CD4-positive, alpha-beta T cell treated with Interleukin-15 for 1 hour (primary cell): ENCODE data around the gene CBLN4.

ENCODE experiments used
- DNase-seq: peaks from one replicate; pipeline ENCODE4 v3.0.0-alpha.2; 2020

CBLN4 gene

DNA sequence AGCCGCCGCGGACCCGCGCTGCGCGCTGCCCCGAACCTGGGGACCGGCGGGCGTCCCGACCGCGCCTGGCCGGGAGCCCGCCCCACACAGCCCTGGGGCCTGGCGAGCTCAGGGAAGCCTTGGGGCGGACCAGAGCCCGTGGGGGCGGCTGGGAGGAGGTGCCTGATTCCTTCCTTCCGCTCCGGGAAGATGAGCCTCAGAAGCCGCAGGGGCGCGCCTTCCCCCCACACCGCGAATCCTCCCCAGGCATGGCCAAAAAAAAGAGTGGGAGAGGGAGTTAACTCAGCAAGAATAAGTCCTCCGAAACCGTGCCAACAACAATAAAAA lies at the start of gene CBLN4:
Gene CBLN4 (minus strand): TSS at position 131 of the 327 bp plus-strand sequence. CDS start 1,348 bp downstream, outside the sequence.
- no peak for DNase-seq

DNA sequence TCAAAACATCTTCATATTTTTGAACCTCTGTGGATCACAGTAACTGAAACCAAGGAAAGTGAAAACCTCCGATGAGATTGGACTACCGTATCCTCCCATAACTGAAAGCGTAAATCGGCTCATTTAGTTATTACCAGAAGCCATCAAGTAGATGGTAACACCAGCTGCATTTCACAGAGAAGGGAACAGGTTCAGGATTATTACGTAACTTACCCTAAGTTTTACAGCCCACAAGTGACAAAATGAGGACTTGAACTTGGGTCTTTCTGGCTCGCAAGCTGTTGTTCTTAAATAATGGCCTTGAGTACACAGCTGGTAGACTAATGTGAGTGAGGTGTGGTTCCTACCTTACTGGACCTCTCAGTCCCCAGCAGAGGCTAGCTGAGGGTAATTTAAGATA lies 37.9 kb upstream of the CBLN4 start:
- no peak for DNase-seq

DNA sequence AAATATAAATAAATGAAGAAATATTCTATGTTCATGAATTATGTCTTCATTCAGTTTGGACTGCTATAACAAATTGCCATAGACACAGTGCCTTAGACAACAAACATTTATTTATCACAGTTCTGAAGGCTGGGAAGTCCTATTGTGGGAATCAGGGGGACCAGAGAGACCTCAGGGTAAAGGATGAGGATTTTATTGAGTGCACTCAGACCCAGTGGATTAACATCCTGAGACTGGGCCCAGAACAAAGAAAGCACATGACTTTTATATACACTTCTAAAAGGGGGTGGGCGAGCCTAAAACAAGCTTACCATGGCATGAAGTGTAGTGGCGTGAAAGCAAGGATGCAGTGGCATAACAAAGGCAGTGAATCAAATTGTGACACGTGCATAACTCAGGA lies 26.9 kb upstream of the CBLN4 start:
- no peak for DNase-seq

DNA sequence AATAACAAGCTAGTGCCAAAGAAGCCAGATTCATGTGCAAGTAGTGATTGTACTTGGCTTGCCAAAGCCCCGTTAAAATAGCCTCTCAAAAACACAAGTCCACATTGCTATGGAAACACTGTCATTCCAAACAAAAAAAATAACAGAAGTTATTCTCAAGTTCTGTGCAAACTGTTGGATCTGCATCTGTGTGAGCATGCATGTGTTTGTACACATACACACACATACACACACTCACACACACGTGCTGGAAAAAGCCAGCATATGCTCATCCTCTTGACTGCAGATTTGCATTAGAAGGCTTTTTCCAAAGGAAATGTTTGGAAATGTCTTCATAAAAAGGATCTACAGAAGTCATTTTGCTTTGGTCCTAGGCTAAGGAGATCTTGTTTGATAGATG lies 13.4 kb upstream of the CBLN4 start:
- DNase-seq = no peak

DNA sequence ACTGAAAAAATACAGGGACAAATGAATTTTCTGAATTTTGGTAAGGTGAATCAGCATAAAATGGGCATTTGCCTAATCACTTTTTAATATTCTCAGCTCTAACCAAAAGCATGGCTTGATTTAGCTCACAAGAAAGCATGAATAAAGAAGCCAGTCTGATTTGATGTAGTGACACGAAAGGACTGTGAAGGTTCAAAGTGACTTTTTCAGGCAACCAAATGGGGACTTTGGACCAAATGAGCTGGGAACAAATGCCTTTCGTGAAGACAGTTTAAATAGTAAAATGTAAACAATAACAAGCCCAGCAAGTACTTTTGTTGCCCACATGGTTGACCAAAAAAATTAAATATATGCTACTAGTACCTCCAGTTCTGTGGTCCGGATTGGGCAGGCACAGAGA lies 12.9 kb upstream of the CBLN4 start:
- no peak for DNase-seq

DNA sequence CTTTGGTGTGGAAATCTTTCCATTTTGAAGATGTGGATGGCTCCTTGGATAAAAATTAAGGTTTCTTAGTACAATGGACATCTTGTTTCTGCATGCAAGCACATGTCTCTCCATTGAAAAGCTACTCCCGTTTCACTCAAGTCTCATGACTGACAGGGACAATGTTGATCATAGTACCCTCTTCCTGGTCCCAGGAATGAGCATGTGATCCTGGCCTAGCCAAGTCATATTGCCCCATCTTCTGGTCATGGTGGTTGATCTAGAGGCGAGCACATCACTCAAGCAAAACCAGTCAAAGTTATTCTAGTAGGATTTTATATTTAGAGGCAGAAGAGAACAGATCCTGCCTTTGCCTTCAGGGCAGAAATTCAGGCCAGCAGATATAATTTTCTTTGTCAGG lies 12.2 kb upstream of the CBLN4 start:
- no peak for DNase-seq

DNA sequence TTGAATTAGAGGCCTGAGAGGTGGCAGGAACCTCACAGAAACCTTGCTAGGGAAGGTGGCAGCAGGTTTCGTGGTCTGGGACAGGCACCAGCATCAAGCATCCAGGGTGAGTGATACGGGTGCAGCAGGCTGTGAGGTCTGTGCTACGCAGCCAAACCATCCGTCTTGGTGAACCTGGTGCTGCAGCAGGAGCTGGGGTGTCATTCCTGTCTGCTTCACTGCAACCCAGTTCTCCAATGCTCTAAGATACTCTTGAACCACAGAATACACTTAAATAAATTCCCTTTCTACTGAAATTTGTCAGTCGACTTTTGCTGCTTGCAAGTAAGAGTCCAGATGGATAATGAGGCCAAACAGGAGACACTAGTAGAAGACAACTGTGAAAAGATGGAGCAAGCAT lies 9.7 kb upstream of the CBLN4 start:
- DNase-seq = no peak

DNA sequence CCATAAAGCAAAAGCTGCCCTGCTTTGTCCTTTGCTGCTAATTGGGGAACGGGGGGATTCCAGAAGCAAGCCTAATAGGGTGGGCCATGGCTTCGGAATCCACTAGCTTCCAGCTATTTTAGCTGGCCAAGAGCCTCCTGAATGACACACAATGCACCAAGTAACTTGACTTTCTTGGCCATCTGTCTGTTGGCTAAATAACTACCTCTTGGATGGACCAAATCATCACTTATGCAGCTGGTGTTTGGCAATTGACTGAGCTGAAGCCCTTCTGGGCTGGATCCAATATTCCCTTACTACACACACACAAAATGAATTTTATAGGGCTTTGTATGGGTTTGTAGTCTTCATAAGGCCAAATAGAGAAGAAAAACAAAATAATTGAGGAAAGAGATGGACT lies 8.8 kb upstream of the CBLN4 start:
- DNase-seq = no peak

DNA sequence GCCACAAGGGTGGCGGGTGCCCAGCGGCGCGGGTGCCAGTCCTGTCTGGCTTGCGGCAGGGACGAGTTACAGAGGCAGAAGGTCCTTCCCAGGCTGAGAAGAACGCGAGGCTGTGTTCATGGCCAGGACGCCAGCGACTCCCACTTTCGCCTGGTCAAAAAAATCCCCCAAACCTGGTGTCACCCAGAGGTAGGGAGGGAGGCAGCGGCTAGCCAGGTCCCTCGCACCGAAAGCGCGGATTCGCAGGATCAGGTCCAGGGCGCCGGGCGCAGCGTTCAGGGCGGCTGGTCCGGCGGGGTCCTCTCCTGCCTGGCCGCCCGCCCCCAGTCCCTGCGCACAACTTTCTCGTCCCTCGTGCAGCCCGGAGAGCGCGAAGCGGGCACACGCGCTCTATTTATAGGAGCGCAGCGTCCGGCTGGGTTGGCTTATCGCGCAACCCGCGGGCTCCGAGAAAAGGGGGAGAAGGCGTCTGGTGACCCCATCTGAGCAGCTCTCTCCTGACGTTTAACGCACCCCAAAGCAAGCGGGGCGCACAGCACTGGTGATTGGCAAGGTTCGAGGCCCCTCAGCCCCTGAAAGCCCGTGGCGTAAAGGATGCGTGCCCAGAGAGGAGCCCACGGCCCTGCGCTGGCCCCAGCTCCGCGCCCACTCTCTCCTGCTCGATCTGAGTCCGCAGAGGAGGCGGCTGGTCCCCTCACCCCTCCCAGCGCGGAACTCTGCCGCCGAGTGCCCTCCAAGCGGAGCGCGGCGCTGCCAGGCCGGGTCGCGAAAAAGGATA lies 519 bp downstream of the CBLN4 start:
- no peak for DNase-seq

DNA sequence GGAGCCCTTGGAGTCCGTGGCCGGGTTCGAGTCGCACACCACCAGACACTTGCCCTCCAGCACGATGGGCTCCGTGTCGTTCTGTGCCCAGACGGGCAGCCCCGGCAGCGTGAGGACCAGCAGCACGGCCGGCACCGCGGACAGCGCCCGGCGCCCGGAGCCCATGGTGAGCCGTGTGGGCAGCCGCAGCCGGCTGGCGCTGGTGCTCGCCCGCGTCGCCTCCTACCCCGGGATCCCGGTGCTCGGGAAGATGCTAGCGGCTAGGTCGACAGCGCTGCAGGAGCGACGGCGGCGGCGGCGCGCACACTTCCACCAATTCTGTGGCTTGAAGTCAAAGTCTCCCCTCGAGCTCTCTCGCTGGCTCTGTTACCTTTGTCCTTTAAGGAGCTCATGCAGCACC lies 1.3 kb downstream of the CBLN4 start:
- no peak for DNase-seq

DNA sequence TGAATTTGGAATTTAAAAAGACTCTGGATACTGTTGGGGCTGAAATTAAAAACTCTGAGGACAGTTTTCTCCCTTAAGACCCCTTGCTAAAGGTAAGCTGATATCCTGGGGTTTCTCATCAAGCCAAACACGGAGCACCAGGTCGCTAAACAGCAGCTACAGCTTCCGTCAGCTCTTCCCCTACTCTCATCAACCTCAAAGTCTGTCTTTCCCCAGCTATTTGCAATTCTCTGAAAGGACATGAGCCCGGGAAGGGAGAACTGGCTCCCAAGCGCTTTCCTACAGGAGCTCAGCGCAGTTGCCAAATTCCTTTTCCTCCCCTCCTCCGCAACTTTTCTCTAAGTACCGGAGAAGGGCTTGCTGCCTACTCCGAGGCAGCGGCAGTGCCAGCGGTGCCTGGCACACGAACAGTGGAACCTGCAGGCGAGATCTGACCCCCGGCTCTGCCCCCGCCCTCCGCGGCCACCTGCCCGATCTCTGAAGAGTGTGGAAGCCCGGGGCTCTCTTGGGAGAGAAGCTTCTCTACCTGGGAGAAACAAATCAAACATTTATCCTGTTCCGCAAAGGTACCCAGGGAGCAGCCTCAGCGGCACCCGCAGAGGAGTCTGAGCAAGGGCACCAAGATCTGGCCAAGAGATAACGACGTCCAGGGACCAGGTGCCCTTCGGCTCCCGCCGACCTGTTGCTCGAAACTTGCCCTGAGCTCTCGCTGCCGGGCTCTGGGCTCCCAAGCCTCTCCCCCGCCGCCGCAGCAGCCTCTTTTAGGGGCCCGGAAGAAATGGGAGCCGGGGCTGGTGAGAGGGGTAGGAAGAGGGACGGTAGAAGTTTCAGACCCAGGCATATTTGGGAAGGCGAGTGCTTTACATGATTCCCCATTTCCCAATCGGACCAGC lies 2.2 kb downstream of the CBLN4 start:
- DNase-seq = no peak

DNA sequence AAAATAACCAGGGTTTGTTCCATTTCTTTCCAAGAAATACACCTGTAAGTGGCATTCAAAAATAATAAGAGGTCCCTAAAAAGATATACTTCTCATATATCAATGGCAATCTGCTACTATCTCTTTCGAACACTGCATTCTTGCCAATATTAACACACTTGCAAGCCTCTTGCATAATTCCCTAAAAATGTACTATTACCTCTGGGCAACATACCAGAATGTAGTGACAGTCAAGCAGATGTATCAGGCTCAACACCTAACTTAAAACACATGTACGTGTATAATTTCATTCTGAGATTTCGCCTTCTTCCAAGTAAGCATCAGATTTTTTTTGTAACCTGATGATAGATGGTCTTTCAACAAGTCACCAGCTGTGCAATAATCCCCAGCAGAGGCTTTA lies 3.4 kb downstream of the CBLN4 start:
- DNase-seq = no peak

DNA sequence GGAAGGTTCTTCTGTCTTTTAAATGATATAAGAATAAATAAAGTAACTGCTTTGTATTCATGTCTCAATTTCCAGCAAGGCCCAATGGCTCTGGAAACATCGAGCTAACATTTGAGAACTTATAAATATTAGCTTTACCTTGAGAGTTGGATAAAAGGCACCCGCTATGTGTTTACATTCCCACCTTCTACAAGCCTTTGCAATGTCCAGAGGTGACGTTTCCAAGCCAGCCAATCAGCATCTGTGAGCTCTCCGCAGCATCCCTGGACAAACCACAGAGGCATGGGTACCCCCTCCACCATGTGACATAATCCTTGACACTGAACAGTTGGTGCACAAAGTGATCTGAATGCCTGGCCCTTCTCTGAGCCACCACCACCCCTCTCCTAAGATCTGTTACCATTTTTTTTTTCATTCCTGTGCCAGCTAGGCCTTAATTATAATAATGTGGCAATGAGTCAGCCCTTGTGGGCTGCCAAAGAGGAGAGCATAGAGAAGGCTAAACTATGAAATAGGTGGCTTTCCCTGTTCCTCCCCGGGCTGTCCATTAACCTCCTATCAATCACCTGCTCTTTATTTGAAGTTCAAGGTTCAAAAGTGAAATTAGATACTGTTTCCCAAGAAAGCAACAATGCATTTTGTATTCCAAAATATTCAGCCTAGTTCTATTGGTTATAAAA lies 4.1 kb downstream of the CBLN4 start:
- no peak for DNase-seq

DNA sequence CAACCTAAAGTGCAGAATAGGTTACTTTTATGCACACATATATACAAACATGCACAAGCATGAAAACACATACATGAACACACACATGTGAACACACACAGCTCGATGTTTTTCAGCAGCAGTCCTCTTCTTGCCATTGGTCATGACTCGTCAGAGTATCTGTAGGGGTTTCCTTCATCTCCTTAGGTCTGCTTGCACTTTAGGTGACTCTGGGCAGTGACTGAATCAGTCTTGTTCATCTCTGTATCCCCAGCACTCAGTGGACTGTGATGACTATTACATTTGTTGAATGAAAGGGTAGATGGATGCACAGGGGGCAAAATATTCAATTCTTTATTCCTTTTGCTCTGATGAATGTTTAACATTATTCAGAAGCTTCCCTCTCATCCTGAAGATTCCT lies 26.8 kb downstream of the CBLN4 start:
- DNase-seq = no peak

DNA sequence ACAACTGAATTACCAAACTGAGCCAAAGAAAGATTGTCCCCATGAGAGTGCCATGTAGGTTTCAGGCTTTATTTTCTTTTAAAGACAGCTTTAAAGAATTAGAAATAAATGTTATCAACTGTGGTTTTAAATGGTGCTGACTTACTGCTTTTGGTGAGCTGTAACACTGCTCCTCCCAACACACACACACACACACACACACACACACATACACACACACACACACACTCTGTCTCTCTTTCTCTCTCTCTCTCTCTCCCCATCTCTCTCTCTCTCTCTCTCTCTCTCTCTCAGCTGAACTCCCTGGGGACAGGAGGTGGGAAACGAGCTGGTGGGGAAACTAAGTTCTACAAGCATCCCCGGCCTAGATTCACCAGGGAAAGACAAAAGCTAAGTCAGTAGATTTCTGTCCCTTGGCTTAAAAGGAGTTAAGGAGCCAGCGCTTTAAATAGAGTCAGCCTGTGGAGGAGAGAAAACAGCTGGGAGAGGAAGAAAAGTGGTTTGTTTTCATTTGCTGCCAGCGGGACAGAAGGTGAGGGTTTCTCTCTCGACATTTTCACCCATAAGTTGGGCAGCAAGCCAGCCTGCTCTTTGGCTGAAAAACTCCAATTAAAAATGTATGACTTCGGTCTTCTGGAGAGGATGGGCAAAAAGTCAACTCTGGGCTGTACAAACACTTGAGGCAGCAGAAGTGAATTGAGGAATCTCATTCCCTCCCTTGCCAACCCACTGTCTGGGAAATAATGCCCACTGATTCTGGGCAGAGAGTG lies 27.4 kb downstream of the CBLN4 start:
- no peak for DNase-seq

DNA sequence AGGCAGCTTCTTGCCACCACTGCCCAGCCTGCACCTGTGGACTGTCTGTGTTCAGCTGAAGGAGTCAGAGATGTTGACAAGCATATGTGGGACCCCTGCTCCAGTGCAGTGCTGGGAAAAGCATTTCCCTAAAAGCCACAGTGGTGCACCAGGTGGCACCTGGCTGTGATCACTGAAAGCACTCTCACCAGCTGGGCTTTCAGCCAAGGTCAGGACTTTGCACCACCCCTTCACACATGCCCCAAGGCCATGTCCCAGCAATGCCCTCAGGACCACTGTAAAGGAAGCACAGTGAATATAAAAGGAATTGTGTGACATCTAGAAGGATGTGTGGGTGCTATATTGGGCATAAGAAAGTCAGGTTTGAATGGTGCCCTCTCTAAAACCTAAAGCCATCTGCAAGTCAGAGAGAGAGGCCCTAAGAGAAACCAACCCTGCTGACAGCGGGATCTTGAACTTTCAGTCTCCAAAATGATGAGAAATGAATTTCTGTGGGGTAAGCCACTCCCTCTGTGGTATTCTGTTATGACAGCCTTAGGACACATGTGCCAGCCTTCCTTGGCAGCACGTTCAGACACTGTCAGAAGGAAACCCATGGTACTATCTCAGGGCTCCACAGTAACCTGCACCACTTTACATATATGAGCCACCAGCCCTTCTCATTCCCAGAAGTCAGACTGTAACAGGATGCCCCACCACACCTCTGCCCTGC lies 30.7 kb downstream of the CBLN4 start:
- no peak for DNase-seq

DNA sequence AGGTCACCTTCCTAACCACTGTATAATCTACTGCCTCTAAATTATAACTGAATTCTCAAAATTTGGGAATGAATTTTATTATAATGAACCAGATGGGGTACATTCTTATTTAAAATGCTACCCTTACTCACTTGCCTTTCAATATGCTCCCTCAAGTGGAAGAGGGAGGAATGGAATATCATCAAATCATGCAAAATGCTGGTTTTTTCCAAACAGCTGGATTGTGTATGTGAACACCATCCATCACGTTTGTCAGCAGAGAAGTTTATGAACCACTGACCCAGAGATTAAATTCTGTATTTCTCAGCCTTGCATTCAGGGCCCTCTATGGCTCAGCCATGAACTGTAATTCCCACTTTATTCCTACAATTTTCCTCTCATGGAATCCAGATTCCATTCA lies 40.5 kb downstream of the CBLN4 start:
- no peak for DNase-seq

DNA sequence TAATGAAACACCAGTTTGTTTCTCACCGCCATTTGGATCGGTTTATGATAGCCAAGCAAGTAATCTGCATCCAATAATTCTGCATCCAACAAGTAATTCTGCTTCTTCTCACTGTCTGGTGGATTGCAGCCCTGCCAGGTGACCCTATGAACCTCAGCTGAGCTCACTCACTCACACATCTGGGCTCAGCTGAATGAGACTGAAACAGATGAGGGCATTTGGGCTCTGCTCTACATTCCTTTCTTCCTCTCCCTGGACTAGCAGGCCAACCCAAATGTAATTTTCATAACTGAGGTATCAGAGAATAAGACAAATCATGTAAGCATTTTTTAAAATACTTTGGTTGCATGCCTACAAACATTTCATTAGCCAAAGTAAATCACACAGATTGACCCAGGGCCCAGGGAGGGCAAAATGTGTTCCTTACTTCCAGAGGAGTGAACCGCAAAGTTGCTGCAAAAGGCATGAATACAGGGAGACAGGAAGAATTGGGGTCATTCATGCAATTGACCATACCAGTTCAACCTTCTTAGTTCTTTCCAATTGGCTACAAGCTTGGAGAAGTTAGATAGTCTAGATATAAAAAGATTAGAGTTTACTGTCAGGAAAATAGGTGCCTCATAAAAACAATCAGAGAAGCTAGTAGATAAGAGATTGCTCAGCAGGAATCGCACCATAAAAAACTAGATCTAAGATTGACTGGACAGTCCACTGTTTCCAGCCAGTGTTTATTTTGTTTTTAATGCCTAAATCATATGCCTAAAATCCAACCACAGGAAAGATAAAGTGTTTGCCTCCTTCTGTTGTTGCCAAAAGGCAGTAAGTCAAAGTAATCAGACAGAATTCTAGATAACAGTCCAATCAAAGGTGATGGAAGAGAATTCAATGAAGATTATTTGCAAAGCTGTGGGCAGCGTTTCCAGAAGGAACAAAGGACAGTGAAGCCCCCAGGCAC lies 43.7 kb downstream of the CBLN4 start:
- DNase-seq = no peak

DNA sequence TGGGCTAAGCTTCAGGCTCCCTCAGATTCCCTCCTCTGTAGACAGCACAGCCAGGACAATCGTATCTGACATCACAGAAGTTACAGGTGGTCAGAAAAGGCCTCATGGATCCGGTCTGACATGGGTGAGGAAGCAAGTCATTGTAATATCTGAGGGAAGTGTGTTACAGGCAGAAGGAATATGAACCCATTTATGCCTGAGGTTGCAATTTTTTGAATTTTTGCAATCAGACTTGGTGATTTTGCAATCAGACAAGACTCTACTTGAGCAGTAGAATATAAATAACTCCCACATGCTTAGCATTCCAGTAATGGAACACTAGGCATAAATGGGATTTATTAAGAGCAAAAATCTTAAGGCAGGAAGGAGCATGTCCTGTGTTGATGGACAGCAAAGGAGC lies 52.1 kb downstream of the CBLN4 start:
- no peak for DNase-seq

DNA sequence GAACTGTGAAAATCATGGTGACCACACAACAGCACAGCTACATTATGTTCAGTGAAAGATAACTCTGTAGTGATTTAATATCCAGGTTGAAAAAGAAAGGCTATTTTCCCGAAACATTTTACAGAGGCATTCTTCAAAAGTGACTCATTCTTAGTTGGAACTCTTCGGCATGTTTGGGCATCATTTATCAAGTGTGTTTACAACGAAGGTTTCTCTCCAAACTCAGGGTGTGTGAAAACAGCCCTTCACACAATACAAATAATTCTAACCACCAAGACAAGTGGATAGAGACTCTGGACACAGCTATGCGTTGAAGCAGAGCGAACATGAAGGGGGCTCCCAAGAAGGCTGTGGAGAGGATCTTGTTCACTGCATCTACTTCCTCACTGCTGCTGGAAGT lies 57.6 kb downstream of the CBLN4 start:
- no peak for DNase-seq
